Spinal cord (tissue), 10 donors: ENCODE measurements around the gene FAM78A. TPM values are rescaled to one million over a fixed set of nuclear protein-coding genes. Genes with fewer than 3 reads are reported as not detected.

Source experiments
- DNase-seq, 6 donors: peaks; one replicate each; pipeline versions ENCODE4 v3.0.0 to v3.0.0-alpha.2; 2013 to 2015; ENCODE audit warnings: low spot score in 6 of 6, low read depth in 4 of 6
- H3K27ac ChIP-seq: one replicate; pipeline ENCODE4 v1.5.1; 2013; ENCODE audit warnings: low read depth, low read length, control low read depth
- H3K27me3 ChIP-seq: one replicate; pipeline ENCODE4 v1.6.1; 2013; ENCODE audit warnings: low read length; ENCODE audit not compliant: control insufficient read depth, insufficient read depth
- H3K36me3 ChIP-seq: one replicate; pipeline ENCODE4 v1.6.1; 2013; ENCODE audit warnings: low read length; ENCODE audit not compliant: control insufficient read depth, insufficient read depth
- H3K4me1 ChIP-seq: one replicate; pipeline ENCODE4 v1.6.1; 2013; ENCODE audit warnings: low read length; ENCODE audit not compliant: control insufficient read depth, insufficient read depth
- H3K4me3 ChIP-seq: one replicate; pipeline ENCODE4 v1.5.1; 2013; ENCODE audit warnings: low read depth, low read length, control low read depth
- H3K9me3 ChIP-seq: one replicate; pipeline ENCODE4 v1.6.1; 2013; ENCODE audit warnings: low read length; ENCODE audit not compliant: control insufficient read depth, insufficient read depth
- WGBS: methylation state at CpG from one replicate; pipeline ENCODE4 v1.1.5; 2013; ENCODE audit warnings: missing lambda C conversion rate; ENCODE audit not compliant: insufficient coverage; 5-methylcytosine and 5-hydroxymethylcytosine counted together
- polyA plus RNA-seq, 2 donors: library from polyadenylated mRNA; unstranded; fragments of 120-200 nt; gene quantifications; one replicate each; pipeline ENCODE4 v1.2.1, GENCODE V29; 2013; ENCODE audit not compliant: insufficient read length in 2 of 2
- total RNA-seq, 2 donors: library from RNA; depleted of rRNA in 1 of 2; stranded (reverse); fragments of 120-200 nt in 1 of 2; fragments of >200 nt in 1 of 2; gene quantifications; one replicate each; pipeline versions ENCODE4 v1.2.3 to v1.2.4, GENCODE V29; 2013 to 2014
- donor health status: healthy.

FAM78A gene
- total and polyA plus RNA-seq, 4 donors: 2.7 to 7.4 (median 4.5) TPM

- 92% methylated on average over 4 of the region's 4 CpGs for WGBS
- peaks cover 21% of the 10 kb centered on the region for H3K27me3 ChIP-seq
- no peaks in the 10 kb centered on the region for H3K9me3 ChIP-seq
- no peak overlapping the region for H3K4me3 ChIP-seq
- H3K27ac ChIP-seq: no peak overlapping the region
- H3K36me3 ChIP-seq: no peaks in the 10 kb centered on the region
- no peak for DNase-seq
- H3K4me1 ChIP-seq: peaks cover 16% of the 10 kb centered on the region
Measured at GRCh38 chr9:131282175-131282574, 5.9 kb upstream of the FAM78A start.

- peaks cover 22% of the 10 kb centered on the region for H3K27me3 ChIP-seq
Measured at GRCh38 chr9:131281119-131281965, 5.0 kb upstream of the FAM78A start.

DNA sequence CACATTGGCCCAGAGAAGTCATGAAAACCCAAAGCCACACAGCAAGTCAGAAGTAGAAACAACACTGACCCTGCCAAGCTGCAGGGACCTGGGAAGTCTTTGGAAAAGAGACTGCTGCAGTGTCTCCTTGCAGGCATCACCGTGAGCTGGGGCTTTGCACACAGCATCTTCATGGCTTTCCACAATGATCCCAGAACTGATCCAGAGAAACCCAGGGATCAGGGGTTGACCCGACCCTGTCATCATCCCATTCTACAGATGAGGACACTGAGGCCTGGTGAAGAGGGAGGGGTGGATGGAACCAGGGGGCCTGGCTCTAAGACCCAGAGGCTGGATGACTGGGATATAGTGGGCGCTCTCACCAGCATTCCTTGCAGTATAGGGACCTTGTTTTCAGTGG is 4.3 kb upstream of the FAM78A start:
- peaks cover 28% of the 10 kb centered on the region for H3K27me3 ChIP-seq
- no peak for DNase-seq
- H3K4me1 ChIP-seq: peaks cover 21% of the 10 kb centered on the region
- no peaks in the 10 kb centered on the region for H3K9me3 ChIP-seq
- H3K4me3 ChIP-seq: no peak overlapping the region
- no peak overlapping the region for H3K27ac ChIP-seq
- peaks cover 3% of the 10 kb centered on the region for H3K36me3 ChIP-seq
- WGBS: 86% methylated on average over 2 of the region's 3 CpGs

More at GRCh38 chr9:131281119-131281965, 5.0 kb upstream of the FAM78A start:
- Histone ChIP-seq H3K4me1 (peaks cover 16% of the 10 kb centered on the region), H3K27ac (no peak overlapping the region), H3K9me3 (no peaks in the 10 kb centered on the region), H3K4me3 (no peak overlapping the region), H3K36me3 (no peaks in the 10 kb centered on the region)
- DNase-seq: no peak
- 72% methylated on average over 11 of the region's 17 CpGs for WGBS

- H3K9me3 ChIP-seq: no peaks in the 10 kb centered on the region
- 73% methylated on average over 16 of the region's 19 CpGs for WGBS
- H3K36me3 ChIP-seq: peaks cover 8% of the 10 kb centered on the region
- H3K4me1 ChIP-seq: peaks cover 27% of the 10 kb centered on the region
- H3K27me3 ChIP-seq: peaks cover 32% of the 10 kb centered on the region
- no peak overlapping the region for H3K4me3 ChIP-seq
- no peak for DNase-seq
- no peak overlapping the region for H3K27ac ChIP-seq
Measured at GRCh38 chr9:131279863-131280570, 3.7 kb upstream of the FAM78A start.

DNA sequence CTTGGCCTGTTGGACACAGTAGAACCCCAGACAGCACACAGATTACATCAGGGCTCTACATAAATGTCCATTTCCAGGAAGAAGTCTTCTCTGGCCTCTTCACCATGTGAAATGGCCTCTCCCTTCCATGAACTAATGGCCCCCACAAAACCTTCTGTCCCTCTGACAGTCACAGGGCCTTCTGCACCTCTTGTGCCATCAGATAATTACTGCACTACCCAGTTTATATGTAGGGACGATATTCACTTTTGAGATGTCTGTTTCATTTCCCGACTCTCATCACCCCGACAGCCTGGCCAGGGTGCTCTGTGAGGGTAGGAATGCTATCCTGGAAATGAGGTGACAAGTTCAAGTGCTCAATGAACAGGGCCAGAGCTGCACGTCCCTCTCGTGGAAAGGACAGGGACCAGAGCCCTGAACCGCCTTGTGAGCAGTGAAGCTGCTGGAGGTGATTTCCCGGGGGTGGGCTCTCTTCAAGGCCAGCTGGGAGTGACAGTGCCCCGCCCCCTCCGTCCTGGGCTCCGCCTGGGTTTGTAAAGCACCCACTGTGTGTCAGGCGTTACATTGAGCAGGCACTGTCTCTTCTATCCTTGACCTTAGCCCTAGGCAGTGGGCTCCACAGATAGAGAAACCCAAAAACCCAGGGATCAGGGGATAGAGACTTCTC is 3.0 kb upstream of the FAM78A start:
- H3K4me3 ChIP-seq: no peak overlapping the region
- H3K27me3 ChIP-seq: peaks cover 39% of the 10 kb centered on the region
- H3K27ac ChIP-seq: no peak overlapping the region
- peaks cover 12% of the 10 kb centered on the region for H3K36me3 ChIP-seq
- peaks cover 33% of the 10 kb centered on the region for H3K4me1 ChIP-seq
- 77% methylated on average over 8 of the region's 11 CpGs for WGBS
- H3K9me3 ChIP-seq: no peaks in the 10 kb centered on the region
- no peak for DNase-seq

- Histone ChIP-seq H3K4me1 (peaks cover 33% of the 10 kb centered on the region), H3K4me3 (no peak overlapping the region), H3K9me3 (no peaks in the 10 kb centered on the region), H3K27me3 (peaks cover 43% of the 10 kb centered on the region), H3K27ac (no peak overlapping the region), H3K36me3 (peaks cover 12% of the 10 kb centered on the region)
- WGBS: 56% methylated on average over 10 of the region's 10 CpGs
- no peak for DNase-seq
Measured at GRCh38 chr9:131278702-131279111, 2.4 kb upstream of the FAM78A start.

- peak; percentile 31 to 97 (median 72) for DNase-seq
- no peaks in the 10 kb centered on the region for H3K9me3 ChIP-seq
- H3K4me1 ChIP-seq: peaks cover 31% of the 10 kb centered on the region
- peaks cover 14% of the 10 kb centered on the region for H3K36me3 ChIP-seq
- 9% methylated on average over 59 of the region's 59 CpGs for WGBS
- no peak overlapping the region for H3K27ac ChIP-seq
- peak overlapping the region; percentile 9 for H3K4me3 ChIP-seq
- peaks cover 39% of the 10 kb centered on the region for H3K27me3 ChIP-seq
Measured at GRCh38 chr9:131277910-131278701, 1.8 kb upstream of the FAM78A start.

DNA sequence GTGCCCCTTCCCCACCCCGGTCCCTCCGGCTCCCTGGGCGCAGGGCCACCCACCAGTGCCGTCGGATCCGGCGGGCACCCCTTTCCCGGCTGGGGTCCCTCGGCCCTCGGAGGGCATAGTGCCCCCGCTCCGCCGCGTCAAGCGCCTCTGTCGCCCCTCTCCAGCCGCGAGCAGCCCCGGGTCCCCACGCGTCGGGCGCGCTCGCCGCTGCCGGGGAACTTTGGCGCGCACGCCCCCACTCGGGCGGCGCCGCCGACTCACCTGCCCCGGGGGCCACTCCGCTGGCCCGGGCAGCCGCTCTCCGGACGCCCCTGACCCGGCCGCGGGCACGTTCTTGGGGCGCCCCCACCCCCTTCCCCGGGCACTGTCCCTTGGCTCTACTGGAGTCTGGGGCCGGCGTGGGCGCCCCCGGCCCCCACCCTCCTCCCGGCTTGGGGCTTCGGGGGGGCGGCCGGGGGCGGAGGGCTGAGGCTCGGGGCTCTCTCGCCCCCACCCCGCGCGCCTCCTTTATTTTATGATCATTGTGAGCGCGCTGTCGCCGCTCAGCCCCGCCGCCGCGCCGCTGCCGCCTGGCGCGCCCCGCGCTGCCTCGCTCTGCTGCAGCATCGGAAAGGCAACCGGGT is 1.1 kb upstream of the FAM78A start:
- Histone ChIP-seq H3K27ac (no peak overlapping the region), H3K4me3 (peak overlapping the region; percentile 9), H3K27me3 (peaks cover 34% of the 10 kb centered on the region), H3K36me3 (peaks cover 16% of the 10 kb centered on the region), H3K9me3 (no peaks in the 10 kb centered on the region), H3K4me1 (peaks cover 30% of the 10 kb centered on the region)
- DNase-seq: no peak
- WGBS: under 1% methylated on average over 72 of the region's 78 CpGs

GRCh38 chr9:131276891-131277286 is 579 bp upstream of the FAM78A start:
- no peak overlapping the region for H3K27ac ChIP-seq
- peaks cover 29% of the 10 kb centered on the region for H3K27me3 ChIP-seq
- under 1% methylated on average over 60 of the region's 60 CpGs for WGBS

More at GRCh38 chr9:131276891-131277286, 579 bp upstream of the FAM78A start:
- Histone ChIP-seq H3K36me3 (peaks cover 16% of the 10 kb centered on the region), H3K4me3 (no peak overlapping the region), H3K9me3 (no peaks in the 10 kb centered on the region), H3K4me1 (peaks cover 32% of the 10 kb centered on the region)
- DNase-seq: no peak
